IMR-90 (cell line): ENCODE measurements around the gene PSME3.

Source experiments
- CEBPB ChIP-seq: IDR thresholded peaks from 2 replicates; pipeline ENCODE4 v1.6.1; 2012; ENCODE audit warnings: low read depth, low read length, improper control_type of control experiment
- MXI1 ChIP-seq: IDR thresholded peaks from 2 replicates; pipeline ENCODE4 v1.6.1; 2012; ENCODE audit warnings: low read depth, mild to moderate bottlenecking, low read length, moderate library complexity, borderline replicate concordance
- POLR2A ChIP-seq: IDR thresholded peaks from 2 replicates; pipeline ENCODE4 v1.6.1; 2012; ENCODE audit warnings: mild to moderate bottlenecking, low read depth, low read length
- TF ChIP-seq, protein P1 (sequence below): conservative IDR thresholded peaks from 2 replicates; pipeline ENCODE4 v1.5.1; 2012; ENCODE audit warnings: mild to moderate bottlenecking, low read depth, low read length, improper control_type of control experiment
- TF ChIP-seq, protein P2 (sequence below): fragments of 150-350 bp; IDR thresholded peaks from 2 replicates; pipeline ENCODE4 v1.6.1; 2017; ENCODE audit warnings: mild to moderate bottlenecking, antibody characterized with exemption, low read length, low read depth

DNA sequence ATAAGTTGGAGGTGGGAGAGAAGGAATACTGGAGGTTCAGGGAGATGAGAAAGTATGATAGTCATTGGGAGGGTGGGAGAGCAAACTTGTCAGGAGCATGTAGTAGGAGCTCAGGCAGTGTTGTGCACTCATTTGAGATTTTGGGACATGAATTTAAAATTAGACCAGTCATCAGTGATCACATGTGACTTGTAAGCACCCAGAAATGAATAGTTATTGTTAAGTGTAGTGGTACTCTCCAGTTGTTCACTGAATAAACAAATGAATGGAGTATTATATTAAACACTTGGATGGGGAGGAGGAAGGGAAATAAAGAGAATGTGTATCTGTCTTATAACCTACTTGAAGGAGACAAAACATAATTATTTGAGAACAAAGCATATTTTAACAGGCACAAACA is 2.2 kb upstream of the PSME3 start:
- TF ChIP-seq, protein P1, sequence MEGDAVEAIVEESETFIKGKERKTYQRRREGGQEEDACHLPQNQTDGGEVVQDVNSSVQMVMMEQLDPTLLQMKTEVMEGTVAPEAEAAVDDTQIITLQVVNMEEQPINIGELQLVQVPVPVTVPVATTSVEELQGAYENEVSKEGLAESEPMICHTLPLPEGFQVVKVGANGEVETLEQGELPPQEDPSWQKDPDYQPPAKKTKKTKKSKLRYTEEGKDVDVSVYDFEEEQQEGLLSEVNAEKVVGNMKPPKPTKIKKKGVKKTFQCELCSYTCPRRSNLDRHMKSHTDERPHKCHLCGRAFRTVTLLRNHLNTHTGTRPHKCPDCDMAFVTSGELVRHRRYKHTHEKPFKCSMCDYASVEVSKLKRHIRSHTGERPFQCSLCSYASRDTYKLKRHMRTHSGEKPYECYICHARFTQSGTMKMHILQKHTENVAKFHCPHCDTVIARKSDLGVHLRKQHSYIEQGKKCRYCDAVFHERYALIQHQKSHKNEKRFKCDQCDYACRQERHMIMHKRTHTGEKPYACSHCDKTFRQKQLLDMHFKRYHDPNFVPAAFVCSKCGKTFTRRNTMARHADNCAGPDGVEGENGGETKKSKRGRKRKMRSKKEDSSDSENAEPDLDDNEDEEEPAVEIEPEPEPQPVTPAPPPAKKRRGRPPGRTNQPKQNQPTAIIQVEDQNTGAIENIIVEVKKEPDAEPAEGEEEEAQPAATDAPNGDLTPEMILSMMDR: no peak
- TF ChIP-seq, protein P2, sequence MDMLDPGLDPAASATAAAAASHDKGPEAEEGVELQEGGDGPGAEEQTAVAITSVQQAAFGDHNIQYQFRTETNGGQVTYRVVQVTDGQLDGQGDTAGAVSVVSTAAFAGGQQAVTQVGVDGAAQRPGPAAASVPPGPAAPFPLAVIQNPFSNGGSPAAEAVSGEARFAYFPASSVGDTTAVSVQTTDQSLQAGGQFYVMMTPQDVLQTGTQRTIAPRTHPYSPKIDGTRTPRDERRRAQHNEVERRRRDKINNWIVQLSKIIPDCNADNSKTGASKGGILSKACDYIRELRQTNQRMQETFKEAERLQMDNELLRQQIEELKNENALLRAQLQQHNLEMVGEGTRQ: no peak
- TF ChIP-seq POLR2A (no peak), MXI1 (no peak), CEBPB (no peak)
